ENCODE results near the gene PRRC2C.
"Not testable (repeated sequence)": the region's sequence is repeated elsewhere in the genome, so short reads cannot be mapped to it uniquely, and the experiment has no call there.

PRRC2C gene

GRCh38 chr1:171485375-171486047, at the start of gene PRRC2C:
TSS of gene PRRC2C (plus strand) at chr1:171485530. CDS start at chr1:171512089, 26,559 bp downstream.
- peak; percentile 79 to 90 for DNase-seq (ENCODE audit: low read depth in 2 of 2, low spot score in 1 of 2)

GRCh38 chr1:171438441-171438840, 46.9 kb upstream of the PRRC2C start:
- DNase-seq (ENCODE audit: low read depth in 2 of 2, low spot score in 1 of 2), result no peak

- not testable (repeated sequence) for DNase-seq (ENCODE audit: low read depth in 2 of 2, low spot score in 1 of 2)
These were observed 45.1 kb upstream of the PRRC2C start for GRCh38 chr1:171440201-171440600.

- not testable (repeated sequence) for DNase-seq (ENCODE audit: low read depth in 2 of 2, low spot score in 1 of 2)
These were observed 43.9 kb upstream of the PRRC2C start for GRCh38 chr1:171441278-171441895.

- DNase-seq (ENCODE audit: low read depth in 2 of 2, low spot score in 1 of 2), result no peak
These were observed 38.9 kb upstream of the PRRC2C start for GRCh38 chr1:171446386-171446785.

GRCh38 chr1:171455967-171456366, 29.4 kb upstream of the PRRC2C start:
- DNase-seq (ENCODE audit: low read depth in 2 of 2, low spot score in 1 of 2), result no peak

GRCh38 chr1:171457412-171457811, 27.9 kb upstream of the PRRC2C start:
- DNase-seq (ENCODE audit: low read depth in 2 of 2, low spot score in 1 of 2), result no peak

GRCh38 chr1:171460018-171460620, 25.2 kb upstream of the PRRC2C start:
- no peak for DNase-seq (ENCODE audit: low read depth in 2 of 2, low spot score in 1 of 2)

GRCh38 chr1:171467626-171468025, 17.7 kb upstream of the PRRC2C start:
- no peak for DNase-seq (ENCODE audit: low read depth in 2 of 2, low spot score in 1 of 2)

- no peak for DNase-seq (ENCODE audit: low read depth in 2 of 2, low spot score in 1 of 2)
These were observed 17.1 kb upstream of the PRRC2C start for GRCh38 chr1:171468120-171468750.

- DNase-seq (ENCODE audit: low read depth in 2 of 2, low spot score in 1 of 2), result no peak
These were observed 14.6 kb upstream of the PRRC2C start for GRCh38 chr1:171470726-171471125.

GRCh38 chr1:171472183-171472647, 13.1 kb upstream of the PRRC2C start:
- DNase-seq (ENCODE audit: low read depth in 2 of 2, low spot score in 1 of 2), result no peak

GRCh38 chr1:171476829-171477228, 8.5 kb upstream of the PRRC2C start:
- DNase-seq (ENCODE audit: low read depth in 2 of 2, low spot score in 1 of 2), result no peak

GRCh38 chr1:171477804-171478203, 7.5 kb upstream of the PRRC2C start:
- DNase-seq (ENCODE audit: low read depth in 2 of 2, low spot score in 1 of 2), result no peak

- DNase-seq (ENCODE audit: low read depth in 2 of 2, low spot score in 1 of 2), result no peak
These were observed 5.3 kb upstream of the PRRC2C start for GRCh38 chr1:171480035-171480434.

GRCh38 chr1:171484760-171485374, 463 bp upstream of the PRRC2C start:
- DNase-seq (ENCODE audit: low read depth in 2 of 2, low spot score in 1 of 2), result no peak

GRCh38 chr1:171486048-171486519, 754 bp downstream of the PRRC2C start:
- DNase-seq (ENCODE audit: low read depth in 2 of 2, low spot score in 1 of 2), result peak; percentile 50 to 59

- DNase-seq (ENCODE audit: low read depth in 2 of 2, low spot score in 1 of 2), result no peak
These were observed 1.7 kb downstream of the PRRC2C start for GRCh38 chr1:171487038-171487437.

GRCh38 chr1:171488190-171488929, 3.0 kb downstream of the PRRC2C start:
- no peak for DNase-seq (ENCODE audit: low read depth in 2 of 2, low spot score in 1 of 2)

- DNase-seq (ENCODE audit: low read depth in 2 of 2, low spot score in 1 of 2), result no peak
These were observed 8.7 kb downstream of the PRRC2C start for GRCh38 chr1:171494076-171494475.

- no peak for DNase-seq (ENCODE audit: low read depth in 2 of 2, low spot score in 1 of 2)
These were observed 10.1 kb downstream of the PRRC2C start for GRCh38 chr1:171495444-171495843.
